ENCODE measurements around the gene CES4A. TPM values are rescaled to one million over a fixed set of nuclear protein-coding genes. Genes with fewer than 3 reads are reported as not detected.

Gene CES4A
- total and polyA plus RNA-seq, 2 of the 13 experiments (the other 11 are each of a cell fraction or from before 2014, with no cell fraction given): 0.09 to 0.17 TPM

- TF ChIP-seq, protein P1, sequence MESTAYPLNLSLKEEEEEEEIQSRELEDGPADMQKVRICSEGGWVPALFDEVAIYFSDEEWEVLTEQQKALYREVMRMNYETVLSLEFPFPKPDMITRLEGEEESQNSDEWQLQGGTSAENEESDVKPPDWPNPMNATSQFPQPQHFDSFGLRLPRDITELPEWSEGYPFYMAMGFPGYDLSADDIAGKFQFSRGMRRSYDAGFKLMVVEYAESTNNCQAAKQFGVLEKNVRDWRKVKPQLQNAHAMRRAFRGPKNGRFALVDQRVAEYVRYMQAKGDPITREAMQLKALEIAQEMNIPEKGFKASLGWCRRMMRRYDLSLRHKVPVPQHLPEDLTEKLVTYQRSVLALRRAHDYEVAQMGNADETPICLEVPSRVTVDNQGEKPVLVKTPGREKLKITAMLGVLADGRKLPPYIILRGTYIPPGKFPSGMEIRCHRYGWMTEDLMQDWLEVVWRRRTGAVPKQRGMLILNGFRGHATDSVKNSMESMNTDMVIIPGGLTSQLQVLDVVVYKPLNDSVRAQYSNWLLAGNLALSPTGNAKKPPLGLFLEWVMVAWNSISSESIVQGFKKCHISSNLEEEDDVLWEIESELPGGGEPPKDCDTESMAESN (CRISPR knock-in tag; conservative IDR thresholded peaks at IDR 0.05): peak; percentile 67
- TF ChIP-seq TOPORS (CRISPR knock-in tag; IDR thresholded peaks at IDR 0.05) (no peak), ZBTB38 (CRISPR knock-in tag; IDR thresholded peaks at IDR 0.05) (peak; percentile 77; the same call in 1 of the 2 replicates), KDM1A (CRISPR knock-in tag; IDR thresholded peaks at IDR 0.05) (peak; percentile 30; the same call in 1 of the 2 replicates), MED13 (CRISPR knock-in tag; IDR thresholded peaks at IDR 0.05) (no peak), SMAD3 (CRISPR knock-in tag; IDR thresholded peaks at IDR 0.05) (peak; percentile 72; the same call in 1 of the 2 replicates), TP53 (CRISPR knock-in tag; conservative IDR thresholded peaks at IDR 0.05) (no peak), GATAD2A (CRISPR knock-in tag; IDR thresholded peaks at IDR 0.05) (peak; percentile 75), MTERF4 (CRISPR knock-in tag; IDR thresholded peaks at IDR 0.05) (peak; percentile 63; the same call in 1 of the 2 replicates), PITX1 (CRISPR knock-in tag; IDR thresholded peaks at IDR 0.05) (peak; percentile 67; the same call in 1 of the 2 replicates), FOXA3 (CRISPR knock-in tag; IDR thresholded peaks at IDR 0.05) (peak; percentile 68; the same call in 1 of the 2 replicates), NONO (IDR thresholded peaks at IDR 0.05) (no peak), NONO (CRISPR knock-in tag; conservative IDR thresholded peaks at IDR 0.05) (peak; percentile 74; the same call in 1 of the 2 replicates), PRPF4 (IDR thresholded peaks at IDR 0.05; ENCODE audit: low read depth, low read length, poor library complexity, severe bottlenecking) (no peak), ZNF691 (CRISPR knock-in tag; IDR thresholded peaks at IDR 0.05; ENCODE audit: borderline replicate concordance, low read depth) (peak; percentile 91; the same call in 1 of the 2 replicates), HDAC1 (CRISPR knock-in tag; IDR thresholded peaks at IDR 0.05) (peak; percentile 54; the same call in 1 of the 2 replicates), SAFB2 (CRISPR knock-in tag; IDR thresholded peaks at IDR 0.05; ENCODE audit: borderline replicate concordance, low read depth) (peak; percentile 47; the same call in 1 of the 2 replicates), LCORL (IDR thresholded peaks at IDR 0.05) (no peak), LCORL (CRISPR knock-in tag; IDR thresholded peaks at IDR 0.05) (peak; percentile 80; the same call in 1 of the 2 replicates), ZNF234 (CRISPR knock-in tag; conservative IDR thresholded peaks at IDR 0.05) (no peak), PCBP2 (optimal IDR thresholded peaks at IDR 0.05; ENCODE audit: low read depth, low read length, poor library complexity, severe bottlenecking) (no peak), YEATS2 (CRISPR knock-in tag; IDR thresholded peaks at IDR 0.05; ENCODE audit: borderline replicate concordance) (peak; percentile 76; the same call in 1 of the 2 replicates)
- TF ChIP-seq, protein P2, sequence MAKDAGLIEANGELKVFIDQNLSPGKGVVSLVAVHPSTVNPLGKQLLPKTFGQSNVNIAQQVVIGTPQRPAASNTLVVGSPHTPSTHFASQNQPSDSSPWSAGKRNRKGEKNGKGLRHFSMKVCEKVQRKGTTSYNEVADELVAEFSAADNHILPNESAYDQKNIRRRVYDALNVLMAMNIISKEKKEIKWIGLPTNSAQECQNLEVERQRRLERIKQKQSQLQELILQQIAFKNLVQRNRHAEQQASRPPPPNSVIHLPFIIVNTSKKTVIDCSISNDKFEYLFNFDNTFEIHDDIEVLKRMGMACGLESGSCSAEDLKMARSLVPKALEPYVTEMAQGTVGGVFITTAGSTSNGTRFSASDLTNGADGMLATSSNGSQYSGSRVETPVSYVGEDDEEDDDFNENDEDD (CRISPR knock-in tag; IDR thresholded peaks at IDR 0.05; ENCODE audit: borderline replicate concordance): peak; percentile 43; the same call in 1 of the 2 replicates
- TF ChIP-seq, protein P3, sequence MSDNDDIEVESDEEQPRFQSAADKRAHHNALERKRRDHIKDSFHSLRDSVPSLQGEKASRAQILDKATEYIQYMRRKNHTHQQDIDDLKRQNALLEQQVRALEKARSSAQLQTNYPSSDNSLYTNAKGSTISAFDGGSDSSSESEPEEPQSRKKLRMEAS (IDR thresholded peaks at IDR 0.05): peak; percentile 58; the same call in 1 of the 2 replicates
Observed at GRCh38 chr16:66977341-66978113, 10.9 kb upstream of the CES4A start (continued).
